Prostate gland (tissue), 2 donors: ENCODE measurements around the gene GALNT2. TPM values are rescaled to one million over a fixed set of nuclear protein-coding genes. Genes with fewer than 3 reads are reported as not detected.

ENCODE experiments used
- DNase-seq: peaks from one replicate; pipeline ENCODE4 v3.0.0-alpha.2; 2019; ENCODE audit warnings: low spot score
- H3K27ac ChIP-seq, 2 donors: fragments of 200-600 bp; sonication (generic); 2 replicates each; pipeline ENCODE4 v1.5.1; 2017 to 2019
- H3K27me3 ChIP-seq: fragments of 200-600 bp; sonication (generic); replicated peaks from 2 replicates; pipeline ENCODE4 v1.5.1; 2019; ENCODE audit not compliant: insufficient read depth
- H3K36me3 ChIP-seq, 2 donors: fragments of 200-600 bp; sonication (generic); 1 replicate in 1 of 2; 2 replicates in 1 of 2; pipeline versions ENCODE4 v1.5.1 to v1.8.1; 2017 to 2019
- H3K4me1 ChIP-seq: fragments of 200-600 bp; sonication (generic); replicated peaks from 2 replicates; pipeline ENCODE4 v1.5.1; 2019
- H3K4me3 ChIP-seq, 2 donors: fragments of 200-600 bp; sonication (generic); 2 replicates each; pipeline ENCODE4 v1.5.1; 2017 to 2019
- H3K9me3 ChIP-seq: fragments of 200-600 bp; sonication (generic); 2 replicates; pipeline ENCODE4 v1.5.1; 2017
- CTCF ChIP-seq, 4 experiments: fragments of 200-600 bp in 2 of 4; fragments of 450-650 bp in 2 of 4; sonication (generic) in 2 of 4; IDR thresholded peaks; 1 replicate in 3 of 4; 2 replicates in 1 of 4; pipeline ENCODE4 v1.5.1; 2016 to 2019; ENCODE audit warnings: antibody characterized with exemption in 4 of 4, mild to moderate bottlenecking in 2 of 4, moderate library complexity in 2 of 4
- POLR2A ChIP-seq: fragments of 450-650 bp; IDR thresholded peaks from one replicate; pipeline ENCODE4 v1.6.1; 2016; ENCODE audit warnings: antibody characterized with exemption, mild to moderate bottlenecking
- POLR2AphosphoS5 ChIP-seq: sonication (generic); formaldehyde crosslinking; IDR thresholded peaks from one replicate; pipeline ENCODE4 v1.6.1; 2017; ENCODE audit warnings: antibody characterized with exemption
- WGBS: methylation state at CpG from one replicate; pipeline ENCODE4 v1.1.5; 2018; 5-methylcytosine and 5-hydroxymethylcytosine counted together
- intact Hi-C: fragments of 100-400 bp; cut with DNase I; formaldehyde crosslinking; loops from one replicate; pipeline ENCODE4 v1.14.2; 2022
- total RNA-seq, 2 donors: library from RNA; depleted of rRNA; stranded (reverse); fragments of >200 nt; gene quantifications; one replicate each; pipeline ENCODE4 v1.1.0, GENCODE V29; 2016

The GALNT2 gene
- total RNA-seq, 2 donors from 2014 or later, result 34.1 to 125 TPM

- TF ChIP-seq POLR2A (no peak), CTCF (IDR thresholded peaks at IDR 0.05) (no peak), POLR2AphosphoS5 (no peak)
- 85% methylated on average over 13 of the region's 13 CpGs for WGBS
- H3K27me3 ChIP-seq, result no peaks in the 10 kb centered on the region
- no peak overlapping the region for H3K27ac ChIP-seq
- DNase-seq, result no peak
- no peaks in the 10 kb centered on the region for H3K9me3 ChIP-seq
- H3K4me1 ChIP-seq, result no peaks in the 10 kb centered on the region
- intact Hi-C loops, result no loop called here
- H3K36me3 ChIP-seq, result no peaks in the 10 kb centered on the region
- H3K4me3 ChIP-seq, result no peak overlapping the region
Observed at GRCh38 chr1:230123280-230124185, 56.5 kb downstream of the GALNT2 start.

- H3K27ac ChIP-seq, result no peak overlapping the region
- TF ChIP-seq CTCF (IDR thresholded peaks at IDR 0.05), result no peak
- TF ChIP-seq POLR2AphosphoS5, result no peak
- TF ChIP-seq POLR2A, result no peak
- H3K27me3 ChIP-seq, result no peaks in the 10 kb centered on the region
- DNase-seq, result no peak
- no peak overlapping the region for H3K4me3 ChIP-seq
- no peaks in the 10 kb centered on the region for H3K4me1 ChIP-seq
- intact Hi-C loops, result no loop called here
- WGBS, result 85% methylated on average over 9 of the region's 9 CpGs
- H3K36me3 ChIP-seq, result no peaks in the 10 kb centered on the region
- no peaks in the 10 kb centered on the region for H3K9me3 ChIP-seq
Observed at GRCh38 chr1:230124186-230125128, 57.4 kb downstream of the GALNT2 start.

- intact Hi-C loops, result no loop called here
Observed at GRCh38 chr1:230125141-230125540, 58.1 kb downstream of the GALNT2 start.

More at GRCh38 chr1:230125141-230125540, 58.1 kb downstream of the GALNT2 start:
- H3K4me3 ChIP-seq, result no peak overlapping the region
- no peaks in the 10 kb centered on the region for H3K27me3 ChIP-seq
- DNase-seq, result no peak
- H3K36me3 ChIP-seq, result no peaks in the 10 kb centered on the region
- no peak overlapping the region for H3K27ac ChIP-seq
- TF ChIP-seq POLR2AphosphoS5 (no peak), CTCF (IDR thresholded peaks at IDR 0.05) (no peak), POLR2A (no peak)
- WGBS, result 67% methylated on average over 6 of the region's 6 CpGs
- no peaks in the 10 kb centered on the region for H3K4me1 ChIP-seq
- no peaks in the 10 kb centered on the region for H3K9me3 ChIP-seq
